ENCODE measurements around the gene ARHGEF2.

GRCh38 chr1:155962599-155963211 lies 15.6 kb downstream of the ARHGEF2 start:
- TF ChIP-seq CTCF (conservative IDR thresholded peaks at IDR 0.05; ENCODE audit: low read length): no peak
- TF ChIP-seq EZH2phosphoT487 (IDR thresholded peaks at IDR 0.05; ENCODE audit: borderline replicate concordance, low read depth, low read length): no peak
